OCI-LY7 (cell line): ENCODE measurements around the gene MC2R. TPM values are rescaled to one million over a fixed set of nuclear protein-coding genes. Genes with fewer than 3 reads are reported as not detected.

ENCODE experiments used
- BruUV-seq: library from RNA; stranded (reverse); fragments of 400-500 nt; replicated peaks from 2 replicates; lab custom pipeline; 2021; lab: Mats Ljungman, UMichigan
- CTCF ChIA-PET: fragments of 300-600 bp; sonication (Branson Sonifier 250); formaldehyde crosslinking; loops from one replicate; lab custom pipeline; 2022; ENCODE audit warnings: antibody characterized with exemption; ENCODE audit not compliant: unreplicated experiment; lab: Charles Lee
- POLR2A ChIA-PET: fragments of 300-600 bp; sonication (Branson Sonifier 250); formaldehyde crosslinking; loops from one replicate; lab custom pipeline; 2022; ENCODE audit warnings: antibody characterized with exemption; lab: Charles Lee
- DNase-seq: peaks from one replicate; pipeline ENCODE4 v3.0.0-alpha.2; 2015; ENCODE audit warnings: low spot score
- H2AFZ ChIP-seq: fragments of 200-600 bp; sonication (generic), shearing (Covaris generic); 2 replicates; pipeline ENCODE4 v1.6.1; 2014; ENCODE audit warnings: mild to moderate bottlenecking, antibody characterized with exemption, low read length, moderate library complexity
- H3K27ac ChIP-seq: fragments of 200-600 bp; sonication (generic); 2 replicates; pipeline ENCODE4 v1.5.1; 2014; ENCODE audit warnings: mixed run types, low read depth, mild to moderate bottlenecking, moderate library complexity, low read length, inconsistent platforms; ENCODE audit not compliant: poor library complexity, severe bottlenecking
- H3K36me3 ChIP-seq: fragments of 200-600 bp; sonication (generic); 2 replicates; pipeline ENCODE4 v1.6.1; 2014; ENCODE audit warnings: mild to moderate bottlenecking, antibody characterized with exemption, low read length, moderate library complexity, mixed read lengths; ENCODE audit not compliant: insufficient read depth
- H3K4me1 ChIP-seq: fragments of 200-600 bp; sonication (generic); 2 replicates; pipeline ENCODE4 v1.5.1; 2014; ENCODE audit warnings: mild to moderate bottlenecking, low read length; ENCODE audit not compliant: insufficient read depth, poor library complexity, severe bottlenecking
- H3K4me2 ChIP-seq: fragments of 200-600 bp; sonication (generic); 2 replicates; pipeline ENCODE4 v1.6.1; 2014; ENCODE audit warnings: mild to moderate bottlenecking, low read length
- H3K4me3 ChIP-seq: fragments of 200-600 bp; sonication (generic); 2 replicates; pipeline ENCODE4 v1.5.1; 2014; ENCODE audit warnings: mild to moderate bottlenecking, low read depth, low read length; ENCODE audit not compliant: poor library complexity, severe bottlenecking
- H3K79me2 ChIP-seq: fragments of 200-600 bp; sonication (generic); 2 replicates; pipeline ENCODE4 v1.6.1; 2016; ENCODE audit warnings: low read depth, mild to moderate bottlenecking, low read length, moderate library complexity, mixed read lengths; ENCODE audit not compliant: insufficient read depth
- H3K9me2 ChIP-seq: fragments of 200-600 bp; sonication (generic); 2 replicates; pipeline ENCODE4 v1.6.1; 2016; ENCODE audit warnings: mild to moderate bottlenecking, low read length, mixed read lengths; ENCODE audit not compliant: insufficient read depth
- H3K9me3 ChIP-seq: fragments of 200-600 bp; sonication (generic); 2 replicates; pipeline ENCODE4 v1.6.1; 2014; ENCODE audit warnings: mild to moderate bottlenecking, mixed run types, low read length, mixed read lengths
- H4K20me1 ChIP-seq: fragments of 200-600 bp; sonication (generic); 2 replicates; pipeline ENCODE4 v1.6.1; 2014; ENCODE audit warnings: mild to moderate bottlenecking, antibody characterized with exemption, low read length, moderate library complexity, mixed read lengths; ENCODE audit not compliant: insufficient read depth
- EZH2phosphoT487 ChIP-seq: fragments of 200-600 bp; sonication (generic); IDR thresholded peaks from 2 replicates; pipeline ENCODE4 v1.6.1; 2018; ENCODE audit warnings: low read depth, borderline replicate concordance, mild to moderate bottlenecking, mixed run types, antibody characterized with exemption, low read length, moderate library complexity, mixed read lengths
- intact Hi-C: fragments of 100-400 bp; cut with micrococcal nuclease; formaldehyde crosslinking; loops from one replicate; pipeline ENCODE4 v1.10.0; 2022; ENCODE audit not compliant: unreplicated experiment
- total RNA-seq, 2 experiments: library from RNA; depleted of rRNA in 1 of 2; stranded (reverse); fragments of >200 nt in 1 of 2; shearing (Covaris generic) in 1 of 2; gene quantifications; 2 replicates each; pipeline ENCODE4 v1.2.3, GENCODE V29; 2014 to 2022
- TF ChIP-seq, protein P1 (sequence below): fragments of 200-600 bp; sonication (generic); conservative IDR thresholded peaks from 2 replicates; pipeline ENCODE4 v1.5.1; 2014; ENCODE audit warnings: mild to moderate bottlenecking, antibody characterized with exemption, low read length, moderate library complexity, mixed read lengths

MC2R gene
- total RNA-seq, 2 experiments from 2014 or later = not detected

DNA sequence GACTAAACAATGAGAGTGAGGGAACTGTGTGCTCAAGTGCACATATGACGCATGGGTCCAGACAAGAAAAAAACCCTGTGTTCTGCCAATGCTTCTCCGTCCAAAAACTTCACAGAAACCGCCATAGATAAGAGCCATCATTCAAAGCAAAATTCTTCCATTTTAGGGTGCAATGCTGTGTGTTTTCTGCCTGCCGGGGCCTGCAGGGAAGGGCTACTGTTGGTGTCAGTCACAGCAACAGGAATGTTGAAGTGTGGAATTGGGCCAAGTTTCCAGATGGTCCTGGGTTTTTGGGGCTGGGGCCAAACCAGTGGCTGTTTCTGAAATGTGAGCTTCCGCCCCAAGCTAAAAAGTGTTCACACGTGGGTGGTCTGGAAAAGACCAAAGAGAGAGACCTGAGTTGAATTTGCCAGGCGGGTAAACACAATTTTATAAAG is 677 bp upstream of the MC2R start:
- no peak for TF ChIP-seq EZH2phosphoT487
- TF ChIP-seq, protein P1, sequence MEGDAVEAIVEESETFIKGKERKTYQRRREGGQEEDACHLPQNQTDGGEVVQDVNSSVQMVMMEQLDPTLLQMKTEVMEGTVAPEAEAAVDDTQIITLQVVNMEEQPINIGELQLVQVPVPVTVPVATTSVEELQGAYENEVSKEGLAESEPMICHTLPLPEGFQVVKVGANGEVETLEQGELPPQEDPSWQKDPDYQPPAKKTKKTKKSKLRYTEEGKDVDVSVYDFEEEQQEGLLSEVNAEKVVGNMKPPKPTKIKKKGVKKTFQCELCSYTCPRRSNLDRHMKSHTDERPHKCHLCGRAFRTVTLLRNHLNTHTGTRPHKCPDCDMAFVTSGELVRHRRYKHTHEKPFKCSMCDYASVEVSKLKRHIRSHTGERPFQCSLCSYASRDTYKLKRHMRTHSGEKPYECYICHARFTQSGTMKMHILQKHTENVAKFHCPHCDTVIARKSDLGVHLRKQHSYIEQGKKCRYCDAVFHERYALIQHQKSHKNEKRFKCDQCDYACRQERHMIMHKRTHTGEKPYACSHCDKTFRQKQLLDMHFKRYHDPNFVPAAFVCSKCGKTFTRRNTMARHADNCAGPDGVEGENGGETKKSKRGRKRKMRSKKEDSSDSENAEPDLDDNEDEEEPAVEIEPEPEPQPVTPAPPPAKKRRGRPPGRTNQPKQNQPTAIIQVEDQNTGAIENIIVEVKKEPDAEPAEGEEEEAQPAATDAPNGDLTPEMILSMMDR = no peak
- H3K4me2 ChIP-seq = no peak overlapping the region
- no peak overlapping the region for H2AFZ ChIP-seq
- CTCF ChIA-PET = no interaction called here
- DNase-seq = no peak
- H3K9me2 ChIP-seq = no peaks in the 10 kb centered on the region
- H4K20me1 ChIP-seq = no peaks in the 10 kb centered on the region
- H3K27ac ChIP-seq = no peak overlapping the region
- no peak overlapping the region for H3K4me3 ChIP-seq
- H3K9me3 ChIP-seq = no peaks in the 10 kb centered on the region
- no peaks in the 10 kb centered on the region for H3K4me1 ChIP-seq
- intact Hi-C loops = no loop called here
- no peaks in the 10 kb centered on the region for H3K36me3 ChIP-seq
- POLR2A ChIA-PET = no interaction called here
- H3K79me2 ChIP-seq = no peaks in the 10 kb centered on the region
- BruUV-seq = no TSS peak

DNA sequence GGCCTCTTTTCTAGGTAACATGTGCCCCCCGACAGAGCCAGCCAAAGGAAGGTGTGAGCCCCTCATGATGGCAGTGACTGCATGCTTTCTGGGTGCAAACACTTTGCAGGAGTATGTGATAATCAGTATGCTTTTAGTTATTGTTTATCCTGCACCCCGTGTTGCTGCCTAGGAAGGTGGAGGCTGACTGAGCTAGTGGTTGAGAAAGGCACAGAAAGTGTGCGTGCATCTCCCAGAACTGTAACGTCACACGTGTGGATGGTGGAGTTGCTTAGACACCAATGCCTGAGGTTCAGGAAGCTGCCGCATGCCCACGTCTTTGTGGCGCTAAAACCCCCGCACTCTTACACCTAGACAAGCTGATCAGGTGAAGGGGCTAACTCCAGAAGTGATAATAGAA is 580 bp downstream of the MC2R start:
- POLR2A ChIA-PET = interaction anchor here (0.6 kb wide), 2 partner anchors 82 to 395 kb away, joined by 3 read pairs; no protein-coding TSS in a partner anchor
- Histone ChIP-seq H3K4me3 (no peak overlapping the region), H4K20me1 (no peaks in the 10 kb centered on the region), H2AFZ (no peak overlapping the region), H3K4me2 (no peak overlapping the region), H3K79me2 (no peaks in the 10 kb centered on the region), H3K9me3 (no peaks in the 10 kb centered on the region), H3K4me1 (no peaks in the 10 kb centered on the region), H3K27ac (no peak overlapping the region), H3K36me3 (no peaks in the 10 kb centered on the region), H3K9me2 (no peaks in the 10 kb centered on the region)
- no peak for DNase-seq
- TF ChIP-seq, protein P1 = no peak
- CTCF ChIA-PET = no interaction called here
- intact Hi-C loops = no loop called here
- BruUV-seq = no TSS peak

DNA sequence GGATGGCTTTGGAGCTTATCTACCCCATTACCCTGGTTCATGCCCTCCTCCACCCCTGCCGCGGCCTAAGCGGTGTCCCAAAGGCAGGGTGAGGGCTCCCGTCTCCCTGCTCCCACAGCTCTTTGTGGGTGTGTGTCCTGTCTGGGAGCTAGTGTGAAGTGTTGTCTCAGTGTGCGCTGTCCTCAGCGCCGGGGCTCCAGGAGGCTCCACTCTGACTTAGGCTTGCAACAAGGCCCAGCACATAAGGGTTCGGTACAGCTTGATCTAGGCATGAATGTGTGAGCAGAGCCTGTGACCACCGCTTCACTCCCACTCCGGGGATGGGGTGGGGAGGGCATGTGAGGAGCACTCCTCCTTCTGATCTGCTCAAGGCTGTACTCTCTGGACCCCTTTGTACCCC is 1.2 kb downstream of the MC2R start:
- no peaks in the 10 kb centered on the region for H3K36me3 ChIP-seq
- H3K4me3 ChIP-seq = no peak overlapping the region
- no peaks in the 10 kb centered on the region for H3K9me3 ChIP-seq
- ChIA-PET POLR2A (no interaction called here), CTCF (no interaction called here)
- no TSS peak for BruUV-seq
- no peaks in the 10 kb centered on the region for H3K79me2 ChIP-seq
- intact Hi-C loops = no loop called here
- H2AFZ ChIP-seq = no peak overlapping the region
- no peaks in the 10 kb centered on the region for H3K9me2 ChIP-seq
- no peak overlapping the region for H3K27ac ChIP-seq
- no peak overlapping the region for H3K4me2 ChIP-seq
- TF ChIP-seq, protein P1 = no peak
- no peaks in the 10 kb centered on the region for H4K20me1 ChIP-seq
- no peaks in the 10 kb centered on the region for H3K4me1 ChIP-seq
- DNase-seq = no peak
